ENCODE results near the gene SRSF6.
A peak's percentile ranks its signal among the peaks of the same experiment; 100 is the strongest.

The SRSF6 gene

DNA sequence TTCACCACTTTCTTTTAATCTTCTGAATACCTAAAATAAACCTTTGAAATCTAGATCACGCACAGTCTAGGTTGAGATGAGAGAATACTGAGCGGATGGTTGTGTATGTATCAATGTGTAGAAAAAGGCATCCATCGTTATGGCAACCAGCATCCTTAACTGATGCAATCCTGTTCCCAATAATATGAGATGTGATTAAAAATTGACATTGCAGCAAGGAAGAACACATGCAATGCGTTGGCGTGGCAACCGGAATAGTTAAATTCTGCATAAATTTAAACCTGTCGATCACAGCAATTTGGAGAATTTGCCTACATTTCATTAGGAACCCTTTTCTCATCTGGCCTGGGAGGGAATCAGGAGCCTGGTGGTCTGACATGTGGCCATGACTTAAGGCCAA lies 48.5 kb downstream of the SRSF6 start:
- Histone ChIP-seq H3K9ac (ENCODE audit: low read depth, low read length) (no peak overlapping the region), H3K9me3 (ENCODE audit: insufficient read depth, low read depth, low read length) (no peaks in the 10 kb centered on the region), H3K36me3 (ENCODE audit: insufficient read depth, low read depth, low read length) (no peaks in the 10 kb centered on the region), H3K27ac (ENCODE audit: low read length) (no peak overlapping the region), H3K4me3 (ENCODE audit: low read length) (no peak overlapping the region), H3K4me1 (ENCODE audit: insufficient read depth, low read length) (peaks cover 3% of the 10 kb centered on the region; the same call in 1 of the 2 replicates), H3K27me3 (ENCODE audit: insufficient read depth, low read length) (peaks cover 40% of the 10 kb centered on the region)

DNA sequence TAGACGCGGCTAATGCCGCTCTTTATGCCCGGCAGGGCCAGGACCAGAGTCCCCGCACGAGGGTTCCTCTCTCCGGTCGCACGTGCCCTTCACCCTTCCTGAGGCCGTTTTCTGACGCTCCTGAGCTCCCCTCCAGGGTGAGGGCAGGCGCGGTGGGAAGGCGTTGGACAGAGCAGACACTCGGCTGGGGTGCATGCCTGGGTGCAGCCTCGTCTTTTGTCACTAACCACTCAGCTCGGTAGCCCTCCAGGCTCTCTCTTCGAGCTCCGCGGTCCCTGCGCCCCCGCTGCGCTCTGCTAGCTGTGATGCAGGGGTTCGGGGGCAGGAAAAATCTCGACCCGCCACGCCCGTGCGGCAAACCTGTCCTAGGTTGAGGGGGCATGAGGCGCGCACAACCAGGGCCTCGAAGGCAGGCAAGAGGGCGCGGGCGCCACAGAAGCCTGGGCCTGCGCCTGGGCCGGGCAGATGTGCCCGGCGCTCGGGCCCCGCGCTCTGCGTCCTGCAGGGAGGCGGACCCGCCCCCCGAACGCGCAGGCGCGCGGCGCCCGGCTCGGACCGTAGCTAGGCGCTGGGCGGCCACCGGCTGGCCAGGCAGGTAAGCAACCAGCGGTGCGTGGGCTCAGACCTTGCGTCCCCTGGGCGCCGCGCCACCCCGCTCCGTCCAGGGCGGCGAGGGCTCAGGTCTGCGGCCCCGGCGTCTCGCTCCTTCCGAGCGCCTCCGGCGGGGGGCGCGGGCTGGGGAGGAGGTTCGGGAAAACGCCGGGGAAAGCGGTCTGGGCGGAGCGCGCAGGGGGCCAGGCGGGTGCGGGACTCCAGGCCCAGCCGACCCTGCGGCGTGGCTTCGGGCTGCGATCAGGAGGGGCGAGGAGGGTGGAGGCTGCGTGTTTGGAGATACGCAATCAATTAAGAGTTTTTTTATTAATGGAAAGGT lies 49.7 kb downstream of the SRSF6 start, which contains the start of gene L3MBTL1:
Gene L3MBTL1, plus strand, starts transcription at position 548 of the 931 bp plus-strand sequence. CDS start 5,807 bp downstream, outside the sequence.
- H3K9me3 ChIP-seq (ENCODE audit: insufficient read depth, low read depth, low read length): no peaks in the 10 kb centered on the region
- H3K4me3 ChIP-seq (ENCODE audit: low read length): peak within 1 kb of the TSS; percentile 74
- peak within 1 kb of the TSS; percentile 51; the same call in 1 of the 2 replicates for H3K9ac ChIP-seq (ENCODE audit: low read depth, low read length)
- H3K4me1 ChIP-seq (ENCODE audit: insufficient read depth, low read length): peaks cover 3% of the 10 kb centered on the region; the same call in 1 of the 2 replicates
- H3K36me3 ChIP-seq (ENCODE audit: insufficient read depth, low read depth, low read length): no peaks in the 10 kb centered on the region
- no peak within 1 kb of the TSS for H3K27ac ChIP-seq (ENCODE audit: low read length)
- H3K27me3 ChIP-seq (ENCODE audit: insufficient read depth, low read length): peaks cover 40% of the 10 kb centered on the region

DNA sequence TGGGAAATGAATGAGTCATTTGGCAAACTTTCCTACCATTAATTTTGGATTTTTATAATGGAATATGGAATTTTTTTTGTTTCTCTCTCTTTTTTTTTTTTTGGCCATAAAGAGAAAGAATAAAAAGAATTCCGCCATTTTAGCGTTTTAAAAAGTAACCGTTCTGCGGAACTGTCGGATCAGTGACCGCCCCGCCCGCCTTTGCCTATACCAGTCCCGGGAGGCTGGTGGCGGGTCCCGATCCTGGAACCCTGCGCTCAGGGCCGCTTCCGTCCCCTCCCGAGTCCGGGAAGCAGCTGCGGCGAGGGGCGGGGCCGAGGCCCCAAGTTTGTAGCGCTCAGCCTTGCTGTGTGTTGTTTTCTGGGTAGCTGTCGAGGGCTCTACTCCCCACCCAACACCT lies 50.4 kb downstream of the SRSF6 start:
- Histone ChIP-seq H3K27me3 (ENCODE audit: insufficient read depth, low read length) (peaks cover 40% of the 10 kb centered on the region), H3K9me3 (ENCODE audit: insufficient read depth, low read depth, low read length) (no peaks in the 10 kb centered on the region), H3K9ac (ENCODE audit: low read depth, low read length) (peak overlapping the region; percentile 51; the same call in 1 of the 2 replicates), H3K4me1 (ENCODE audit: insufficient read depth, low read length) (peaks cover 3% of the 10 kb centered on the region; the same call in 1 of the 2 replicates), H3K36me3 (ENCODE audit: insufficient read depth, low read depth, low read length) (no peaks in the 10 kb centered on the region), H3K27ac (ENCODE audit: low read length) (no peak overlapping the region), H3K4me3 (ENCODE audit: low read length) (peak overlapping the region; percentile 74)

DNA sequence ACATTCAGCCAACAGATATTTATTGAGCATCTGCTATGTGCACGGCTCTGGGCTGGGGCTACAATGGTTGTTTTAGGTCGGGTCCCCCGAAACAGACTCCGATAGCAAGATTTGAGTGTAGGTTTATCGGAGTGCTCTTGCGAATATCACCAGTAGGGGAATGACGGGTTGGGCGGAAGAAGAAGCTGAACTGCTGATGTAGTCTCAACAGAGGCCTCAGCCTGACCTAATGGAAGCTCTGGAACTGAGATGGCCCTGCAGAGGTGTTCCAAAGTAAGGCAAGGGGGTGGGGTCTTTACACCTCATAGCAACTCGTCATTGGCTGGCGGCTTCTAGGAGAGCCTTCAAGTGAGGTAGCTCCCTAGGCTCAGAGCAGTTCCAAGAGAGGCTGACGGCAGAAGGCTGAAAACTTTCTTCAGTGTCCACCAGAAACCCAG lies 50.9 kb downstream of the SRSF6 start:
- Histone ChIP-seq H3K4me3 (ENCODE audit: low read length) (peak overlapping the region; percentile 74), H3K9me3 (ENCODE audit: insufficient read depth, low read depth, low read length) (no peaks in the 10 kb centered on the region), H3K27me3 (ENCODE audit: insufficient read depth, low read length) (peaks cover 40% of the 10 kb centered on the region), H3K27ac (ENCODE audit: low read length) (no peak overlapping the region), H3K4me1 (ENCODE audit: insufficient read depth, low read length) (peaks cover 3% of the 10 kb centered on the region; the same call in 1 of the 2 replicates), H3K9ac (ENCODE audit: low read depth, low read length) (peak overlapping the region; percentile 4; the same call in 1 of the 2 replicates), H3K36me3 (ENCODE audit: insufficient read depth, low read depth, low read length) (no peaks in the 10 kb centered on the region)

DNA sequence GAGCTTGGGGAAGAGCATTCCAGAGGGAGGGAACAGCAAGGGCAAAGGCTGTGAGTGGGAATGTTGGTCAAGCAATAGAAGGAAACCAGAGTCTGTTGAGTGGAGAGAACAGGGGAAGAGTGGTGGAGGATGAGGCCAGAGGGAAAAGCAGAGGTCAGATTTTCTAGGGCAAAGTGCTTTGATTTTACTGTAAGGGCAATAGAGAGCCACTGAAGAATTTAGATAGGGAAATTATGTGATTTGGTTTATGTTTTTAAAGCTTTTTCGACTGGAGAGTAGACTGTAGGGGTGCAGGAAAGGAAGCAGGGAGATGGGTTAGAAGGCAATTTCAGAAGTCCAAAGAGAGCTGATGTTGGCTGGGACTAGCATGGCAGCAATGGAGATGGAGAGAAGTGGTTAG lies 54.2 kb downstream of the SRSF6 start:
- Histone ChIP-seq H3K4me3 (ENCODE audit: low read length) (no peak overlapping the region), H3K9ac (ENCODE audit: low read depth, low read length) (no peak overlapping the region), H3K36me3 (ENCODE audit: insufficient read depth, low read depth, low read length) (no peaks in the 10 kb centered on the region), H3K27me3 (ENCODE audit: insufficient read depth, low read length) (peaks cover 16% of the 10 kb centered on the region), H3K9me3 (ENCODE audit: insufficient read depth, low read depth, low read length) (no peaks in the 10 kb centered on the region), H3K4me1 (ENCODE audit: insufficient read depth, low read length) (peaks cover 3% of the 10 kb centered on the region; the same call in 1 of the 2 replicates), H3K27ac (ENCODE audit: low read length) (no peak overlapping the region)

DNA sequence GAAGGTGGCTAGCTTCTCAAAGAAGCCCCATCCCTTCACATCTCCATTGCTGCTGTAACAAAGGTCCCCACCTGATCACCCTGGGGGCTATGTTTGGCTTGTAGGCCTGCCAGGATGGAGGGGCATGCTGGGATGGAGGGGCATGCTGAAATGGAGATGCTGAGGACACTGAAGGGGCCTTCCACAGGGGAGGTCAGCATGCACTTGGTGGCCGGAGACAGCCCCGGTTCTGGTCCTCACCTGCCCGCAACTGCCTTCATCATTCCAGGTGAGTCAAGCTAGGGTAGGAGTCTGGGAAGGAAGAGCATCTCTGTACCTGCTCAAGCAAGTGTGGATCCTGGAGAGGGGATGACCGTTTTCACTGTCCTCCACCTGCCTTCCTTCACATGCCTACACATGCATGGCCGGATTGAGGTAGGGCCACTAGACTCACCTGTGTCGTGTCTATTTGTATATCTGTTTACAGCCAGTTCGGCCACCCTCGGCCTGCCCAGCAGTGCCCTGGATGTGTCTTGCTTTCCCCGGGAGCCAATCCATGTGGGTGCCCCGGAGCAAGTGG lies 55.8 kb downstream of the SRSF6 start:
- Histone ChIP-seq H3K9me3 (ENCODE audit: insufficient read depth, low read depth, low read length) (no peaks in the 10 kb centered on the region), H3K27me3 (ENCODE audit: insufficient read depth, low read length) (peaks cover 2% of the 10 kb centered on the region; the same call in 1 of the 2 replicates), H3K27ac (ENCODE audit: low read length) (no peak overlapping the region), H3K4me3 (ENCODE audit: low read length) (peak overlapping the region; percentile 77), H3K9ac (ENCODE audit: low read depth, low read length) (peak overlapping the region; percentile 59; the same call in 1 of the 2 replicates), H3K36me3 (ENCODE audit: insufficient read depth, low read depth, low read length) (peaks cover 5% of the 10 kb centered on the region), H3K4me1 (ENCODE audit: insufficient read depth, low read length) (peaks cover 3% of the 10 kb centered on the region; the same call in 1 of the 2 replicates)

Measured in iPS-20b (cell line).